GM19240 (cell line): ENCODE measurements around the gene UNC45B.
"Not testable (repeated sequence)": the region's sequence is repeated elsewhere in the genome, so short reads cannot be mapped to it uniquely, and the experiment has no call there.

Experiments used
- DNase-seq: peaks from one replicate; pipeline ENCODE4 v3.0.0; 2011; ENCODE audit warnings: low spot score; ENCODE audit not compliant: insufficient read length

The UNC45B gene

DNA sequence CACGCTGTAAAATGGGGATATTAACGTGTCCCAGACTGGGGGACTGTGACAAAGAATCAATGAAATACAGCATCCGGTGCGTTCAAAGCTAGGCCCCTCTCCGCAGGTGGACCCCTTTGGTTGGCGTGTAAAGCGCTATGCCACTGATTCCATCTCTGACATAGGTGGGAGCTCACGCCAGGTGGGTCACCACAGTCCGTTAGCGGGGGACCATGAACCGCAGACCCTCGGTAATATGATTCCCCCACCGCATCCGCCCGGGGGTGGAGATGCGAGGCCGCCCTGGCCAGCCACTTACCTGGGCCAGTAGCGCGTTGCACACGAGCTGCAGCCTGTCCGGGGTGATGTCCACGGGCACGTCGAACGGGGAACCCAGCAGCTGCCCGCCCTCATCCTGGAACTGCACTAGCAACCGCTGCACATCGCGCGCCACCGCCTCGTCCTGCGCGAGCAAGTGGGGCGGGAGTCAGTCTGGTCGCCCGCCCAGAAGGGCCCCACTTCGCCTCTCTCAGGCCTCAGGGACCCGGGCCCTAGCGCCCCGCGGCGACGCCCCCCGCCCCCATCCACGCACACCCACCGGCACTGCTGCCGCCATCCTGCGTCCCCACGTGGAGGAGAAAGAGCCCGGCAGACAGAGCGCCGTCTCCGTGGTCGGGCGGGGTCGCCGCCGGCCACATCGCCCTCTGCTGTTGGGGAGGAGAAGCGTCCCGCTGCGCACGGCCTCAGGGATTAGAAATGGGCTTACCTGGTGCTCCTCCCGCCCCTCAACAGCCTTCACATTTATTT lies 5.7 kb upstream of the UNC45B start, which contains the start of gene NLE1:
Gene NLE1 (minus strand): TSS at position 623 of the 786 bp plus-strand sequence. CDS start 28 bp downstream, at position 595.
- DNase-seq, result peak; percentile 94

- no peak for DNase-seq
These were observed 5.2 kb upstream of the UNC45B start for GRCh38 chr17:35142467-35142796.

- no peak for DNase-seq
These were observed 2.8 kb upstream of the UNC45B start for GRCh38 chr17:35144840-35145239.

DNA sequence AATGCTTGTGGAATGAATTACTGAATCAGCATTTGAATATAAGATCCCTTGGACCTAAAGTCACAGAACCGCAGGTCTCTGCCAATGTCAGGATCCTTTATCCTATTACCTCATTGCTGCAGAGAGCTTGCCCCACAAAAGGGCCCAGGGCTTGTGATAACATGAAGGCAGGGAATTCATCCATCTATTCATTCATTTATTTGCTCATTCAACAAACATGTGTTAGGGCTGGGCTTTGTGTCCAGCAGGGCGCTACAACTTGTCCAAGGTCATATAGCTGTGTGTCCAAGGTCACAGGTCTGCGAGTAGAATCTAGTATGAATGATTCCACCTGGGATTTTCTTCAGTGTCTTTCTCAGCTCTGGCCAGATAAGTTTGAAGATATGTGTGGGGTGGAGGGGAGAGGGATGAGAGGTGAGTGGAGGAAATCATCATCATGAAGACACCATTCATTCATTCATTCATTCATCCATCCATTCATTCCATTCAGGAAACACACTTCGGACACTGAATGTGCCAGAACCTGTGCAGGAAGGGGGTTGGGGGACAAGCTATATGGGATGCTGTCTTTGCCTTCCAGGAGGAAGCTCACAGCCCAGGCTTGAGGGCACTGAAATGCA lies 1.3 kb upstream of the UNC45B start:
- DNase-seq, result no peak

DNA sequence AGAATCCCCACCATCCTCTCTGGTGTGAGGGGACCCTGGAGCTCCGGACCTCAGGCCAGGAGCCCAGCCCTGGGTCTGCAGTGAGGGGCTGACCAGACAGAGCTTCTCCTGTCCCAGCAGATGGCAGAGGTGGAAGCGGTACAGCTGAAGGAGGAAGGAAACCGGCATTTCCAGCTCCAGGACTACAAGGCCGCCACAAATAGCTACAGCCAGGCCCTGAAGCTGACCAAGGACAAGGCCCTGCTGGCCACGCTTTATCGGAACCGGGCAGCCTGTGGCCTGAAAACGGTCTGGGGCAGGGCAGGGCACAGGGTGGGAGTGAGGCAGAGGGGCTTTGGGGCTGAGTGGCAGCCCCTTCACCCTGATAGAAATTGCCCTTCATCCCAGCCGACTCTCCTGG lies 527 bp downstream of the UNC45B start:
- no peak for DNase-seq

- no peak for DNase-seq
These were observed 2.3 kb downstream of the UNC45B start for GRCh38 chr17:35149941-35150340.

- DNase-seq, result not testable (repeated sequence)
These were observed 3.5 kb downstream of the UNC45B start for GRCh38 chr17:35151080-35151479.

- no peak for DNase-seq
These were observed 5.0 kb downstream of the UNC45B start for GRCh38 chr17:35152421-35153140.

- no peak for DNase-seq
These were observed 6.9 kb downstream of the UNC45B start for GRCh38 chr17:35154196-35155165.

DNA sequence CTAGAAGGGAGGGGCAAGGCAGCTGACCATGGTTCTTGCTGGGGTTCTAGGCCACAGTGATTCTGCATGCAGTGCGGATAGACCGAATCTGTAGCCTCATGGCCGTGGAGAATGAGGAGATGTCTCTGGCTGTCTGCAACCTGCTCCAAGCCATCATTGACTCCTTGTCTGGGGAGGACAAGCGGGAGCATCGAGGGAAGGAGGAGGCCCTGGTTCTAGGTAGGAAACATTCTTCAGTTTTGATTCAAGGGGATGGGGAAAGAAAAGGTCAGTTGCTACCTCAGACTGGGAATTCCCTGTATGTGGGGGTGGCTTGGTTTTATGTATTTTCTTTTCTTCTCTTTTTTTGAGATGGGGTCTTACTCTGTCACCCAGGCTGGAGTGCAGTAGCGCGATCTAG lies 7.6 kb downstream of the UNC45B start:
- DNase-seq, result no peak

DNA sequence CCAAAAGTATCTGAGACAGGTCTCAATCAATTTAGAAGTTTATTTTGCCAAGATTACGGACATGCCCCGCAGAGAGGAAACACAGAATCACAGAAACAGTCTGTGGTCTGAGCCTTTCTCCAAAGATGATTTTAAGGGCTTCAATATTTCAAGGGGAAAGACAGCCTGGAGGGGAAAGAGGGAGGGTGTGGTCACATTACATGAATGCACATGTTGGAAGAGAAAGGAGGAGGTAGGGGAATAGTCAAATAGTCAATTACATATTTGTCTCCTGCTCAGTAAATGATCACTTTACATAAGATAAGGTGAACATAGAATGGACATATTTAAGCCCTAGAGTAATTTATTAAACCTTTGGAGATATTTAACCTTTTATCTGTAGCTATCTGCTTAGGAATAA lies 12.3 kb downstream of the UNC45B start:
- DNase-seq, result no peak

- no peak for DNase-seq
These were observed 13.0 kb downstream of the UNC45B start for GRCh38 chr17:35160354-35161201.

DNA sequence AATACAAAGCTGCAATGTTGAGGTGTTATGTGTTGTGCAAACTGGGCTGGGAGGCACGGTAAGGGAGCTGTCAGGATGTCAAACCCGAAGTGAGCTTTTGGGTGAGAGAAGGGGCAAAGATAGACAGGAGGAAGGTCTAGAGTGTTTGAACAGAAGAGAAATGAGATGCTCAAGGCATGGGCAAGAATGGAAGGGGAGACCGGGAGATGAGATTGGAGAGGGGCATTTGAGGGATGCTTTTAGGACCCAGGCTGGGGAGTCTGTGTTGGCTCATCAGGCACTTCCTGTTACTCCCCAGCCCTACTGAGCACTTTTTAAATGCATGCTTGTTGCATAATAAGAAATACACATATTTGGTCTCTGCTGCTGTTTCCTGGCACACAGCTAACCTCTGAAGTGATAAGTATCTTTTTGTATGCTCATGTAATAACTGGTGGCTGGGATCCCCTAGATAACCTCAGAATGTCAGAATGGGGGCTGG lies 13.7 kb downstream of the UNC45B start:
- DNase-seq, result no peak

GRCh38 chr17:35162755-35163154 lies 15.1 kb downstream of the UNC45B start:
- no peak for DNase-seq

- no peak for DNase-seq
These were observed 16.3 kb downstream of the UNC45B start for GRCh38 chr17:35163886-35164285.

- DNase-seq, result no peak
These were observed 17.1 kb downstream of the UNC45B start for GRCh38 chr17:35164716-35165115.

- DNase-seq, result no peak
These were observed 18.9 kb downstream of the UNC45B start for GRCh38 chr17:35166526-35166925.

DNA sequence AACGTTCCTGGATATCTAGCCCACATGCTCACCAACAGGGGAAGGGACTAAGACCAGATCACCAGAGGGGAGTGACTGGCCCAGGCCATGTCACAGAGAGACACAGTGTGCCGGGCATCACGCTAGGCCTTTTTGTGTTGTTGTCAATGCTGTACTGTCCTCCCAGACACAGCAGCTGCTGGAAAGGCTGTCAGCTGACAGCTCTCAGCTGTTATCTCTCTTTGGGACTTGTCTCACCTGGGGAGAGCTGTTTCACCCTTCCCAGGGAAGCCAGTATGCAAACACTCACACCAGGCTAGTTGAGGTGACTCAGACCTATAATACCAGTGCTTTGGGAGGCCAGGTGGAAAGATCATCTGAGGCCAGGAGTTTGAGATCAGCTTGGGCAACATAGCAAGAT lies 19.4 kb downstream of the UNC45B start:
- DNase-seq, result no peak

GRCh38 chr17:35167666-35168065 lies 20.0 kb downstream of the UNC45B start:
- no peak for DNase-seq

GRCh38 chr17:35169835-35170363 lies 22.3 kb downstream of the UNC45B start:
- DNase-seq, result no peak
